H1 (cell line): Measurements from ENCODE around the gene RPS6KA4. TPM values are rescaled to one million over a fixed set of nuclear protein-coding genes. Genes with fewer than 3 reads are reported as not detected.

Experiments
- CTCF ChIA-PET: fragments of 300-600 bp; sonication (Branson Sonifier 250); formaldehyde crosslinking; loops from one replicate; lab custom pipeline; 2021; ENCODE audit not compliant: partially characterized antibody; lab: Charles Lee
- POLR2A ChIA-PET: fragments of 300-600 bp; sonication (Branson Sonifier 250); formaldehyde crosslinking; loops from one replicate; lab custom pipeline; 2021; ENCODE audit warnings: inconsistent platforms; ENCODE audit not compliant: partially characterized antibody; lab: Charles Lee
- DNase-seq, 2 experiments: peaks; one replicate each; pipeline versions ENCODE4 v3.0.0 to v3.0.0-alpha.2; 2010 to 2022; ENCODE audit warnings: low spot score in 2 of 2, low read depth in 1 of 2, mixed read lengths in 1 of 2
- FAIRE-seq: peaks from 2 replicates; lab custom pipeline; 2011; peaks lifted over from hg19 to GRCh38; lab: Jason Lieb, UNC
- H2AFZ ChIP-seq: 2 replicates; pipeline ENCODE4 v1.8.1; 2012; ENCODE audit warnings: low read length, inconsistent platforms
- H2AK5ac ChIP-seq: 2 replicates; pipeline ENCODE4 v1.6.1; 2013; ENCODE audit warnings: low read depth, low read length
- H2BK120ac ChIP-seq: replicated peaks from 2 replicates; pipeline ENCODE3; 2013; ENCODE audit warnings: low read depth, low read length, inconsistent platforms
- H2BK12ac ChIP-seq: 2 replicates; pipeline ENCODE4 v1.6.1; 2013; ENCODE audit warnings: low read depth, low read length
- H2BK15ac ChIP-seq: 2 replicates; pipeline ENCODE4 v1.6.1; 2013; ENCODE audit warnings: low read length
- H2BK20ac ChIP-seq: 2 replicates; pipeline ENCODE4 v1.6.1; 2013; ENCODE audit warnings: low read length
- H2BK5ac ChIP-seq: 2 replicates; pipeline ENCODE4 v1.6.1; 2013; ENCODE audit warnings: low read depth, low read length
- H3K14ac ChIP-seq: 2 replicates; pipeline ENCODE4 v1.6.1; 2013; ENCODE audit warnings: inconsistent platforms; ENCODE audit not compliant: insufficient read length
- H3K18ac ChIP-seq: 2 replicates; pipeline ENCODE4 v1.6.1; 2013; ENCODE audit warnings: low read length; ENCODE audit errors: extremely low read depth
- H3K23ac ChIP-seq: 2 replicates; pipeline ENCODE4 v1.6.1; 2013; ENCODE audit warnings: inconsistent platforms; ENCODE audit not compliant: insufficient read length
- H3K23me2 ChIP-seq: 2 replicates; pipeline ENCODE4 v1.6.1; 2013; ENCODE audit warnings: low read depth, low read length
- H3K27ac ChIP-seq: 2 replicates; pipeline ENCODE4 v1.6.1; 2011; ENCODE audit warnings: low read depth, low read length, inconsistent platforms
- H3K27me3 ChIP-seq, 4 experiments: replicated peaks in 1 of 4; 1 replicate in 1 of 4; 2 replicates in 3 of 4; pipeline versions ENCODE4 v1.6.1 to v1.8.1; 2011 to 2013; ENCODE audit warnings: low read length in 3 of 4, mild to moderate bottlenecking in 3 of 4, inconsistent platforms in 2 of 4, mixed read lengths in 2 of 4, moderate library complexity in 1 of 4; ENCODE audit not compliant: control insufficient read depth in 3 of 4, insufficient read depth in 3 of 4; ENCODE audit errors: extremely low read depth in 1 of 4
- H3K36me3 ChIP-seq, 4 experiments: 2 replicates each; pipeline versions ENCODE4 v1.6.1 to v1.8.1; 2011 to 2013; ENCODE audit warnings: mild to moderate bottlenecking in 4 of 4, low read length in 3 of 4, moderate library complexity in 2 of 4, control low read depth in 1 of 4, inconsistent platforms in 1 of 4; ENCODE audit not compliant: insufficient read depth in 4 of 4, control insufficient read depth in 2 of 4
- H3K4ac ChIP-seq: replicated peaks from 2 replicates; pipeline ENCODE3; 2013; ENCODE audit warnings: low read length, low read depth, mixed read lengths, inconsistent platforms; ENCODE audit not compliant: insufficient read length
- H3K4me1 ChIP-seq, 4 experiments: replicated peaks in 1 of 4; 1 replicate in 1 of 4; 2 replicates in 3 of 4; pipeline versions ENCODE4 v1.6.1 to v1.8.1; 2011 to 2013; ENCODE audit warnings: low read length in 3 of 4, inconsistent platforms in 2 of 4, mixed read lengths in 1 of 4; ENCODE audit not compliant: insufficient read depth in 4 of 4, control insufficient read depth in 3 of 4
- H3K4me2 ChIP-seq, 2 experiments: 2 replicates each; pipeline versions ENCODE4 v1.6.1 to v1.8.1; 2011 to 2013; ENCODE audit warnings: low read depth in 2 of 2, low read length in 2 of 2, control low read depth in 1 of 2, inconsistent platforms in 1 of 2, mild to moderate bottlenecking in 1 of 2; ENCODE audit not compliant: insufficient read depth in 1 of 2
- H3K4me3 ChIP-seq, 4 experiments: fragments of 200-600, 300-600 bp in 1 of 4; sonication (generic), shearing (Covaris generic), sonication (Bioruptor Twin) in 1 of 4; 2 replicates each; pipeline versions ENCODE4 v1.5.1 to v1.8.1; 2011 to 2016; ENCODE audit warnings: low read length in 4 of 4, low read depth in 3 of 4, control low read depth in 2 of 4, inconsistent platforms in 2 of 4, mild to moderate bottlenecking in 2 of 4, mixed read lengths in 1 of 4, moderate library complexity in 1 of 4; ENCODE audit not compliant: insufficient read depth in 2 of 4; ENCODE audit errors: extremely low read depth in 1 of 4
- H3K56ac ChIP-seq: replicated peaks from 2 replicates; pipeline ENCODE3; 2013; ENCODE audit warnings: low read depth, mild to moderate bottlenecking, mixed read lengths, low read length, inconsistent platforms; ENCODE audit not compliant: insufficient read length
- H3K79me1 ChIP-seq: 2 replicates; pipeline ENCODE4 v1.6.1; 2013; ENCODE audit warnings: low read depth, low read length, control low read depth
- H3K79me2 ChIP-seq, 2 experiments: 2 replicates each; pipeline versions ENCODE4 v1.6.1 to v1.8.1; 2012 to 2013; ENCODE audit warnings: low read length in 2 of 2, mild to moderate bottlenecking in 2 of 2, inconsistent platforms in 1 of 2; ENCODE audit not compliant: insufficient read depth in 2 of 2, control insufficient read depth in 1 of 2
- H3K9ac ChIP-seq, 4 experiments: replicated peaks in 1 of 4; 1 replicate in 1 of 4; 2 replicates in 3 of 4; pipeline versions ENCODE4 v1.6.1 to v1.8.1; 2011 to 2013; ENCODE audit warnings: low read depth in 3 of 4, low read length in 3 of 4, control low read depth in 2 of 4, mild to moderate bottlenecking in 2 of 4, moderate library complexity in 2 of 4, inconsistent platforms in 1 of 4; ENCODE audit errors: extremely low read depth in 1 of 4
- H3K9me3 ChIP-seq, 2 experiments: 2 replicates each; pipeline versions ENCODE4 v1.6.1 to v1.8.1; 2012 to 2013; ENCODE audit warnings: mild to moderate bottlenecking in 2 of 2, moderate library complexity in 2 of 2, control low read depth in 1 of 2, inconsistent platforms in 1 of 2, low read depth in 1 of 2, low read length in 1 of 2, mixed read lengths in 1 of 2; ENCODE audit not compliant: insufficient read depth in 2 of 2
- H4K20me1 ChIP-seq, 2 experiments: replicated peaks in 1 of 2; 2 replicates each; pipeline versions ENCODE3 to v1.8.1; 2011 to 2013; ENCODE audit warnings: inconsistent platforms in 2 of 2, low read length in 2 of 2, mild to moderate bottlenecking in 1 of 2; ENCODE audit not compliant: insufficient read depth in 2 of 2, control insufficient read depth in 1 of 2
- H4K5ac ChIP-seq: 2 replicates; pipeline ENCODE4 v1.6.1; 2013; ENCODE audit warnings: low read length, low read depth, mixed read lengths, inconsistent platforms; ENCODE audit not compliant: insufficient read length
- H4K8ac ChIP-seq: 2 replicates; pipeline ENCODE4 v1.8.0; 2013; ENCODE audit warnings: mild to moderate bottlenecking, moderate library complexity, low read length, inconsistent platforms; ENCODE audit not compliant: insufficient read depth; ENCODE audit errors: extremely low read depth
- H4K91ac ChIP-seq: replicated peaks from 2 replicates; pipeline ENCODE3; 2013; ENCODE audit warnings: low read length, mixed read lengths, inconsistent platforms; ENCODE audit not compliant: insufficient read length
- TAF7 ChIP-seq: optimal IDR thresholded peaks from 2 replicates; pipeline ENCODE3; 2011; ENCODE audit warnings: low read depth, mild to moderate bottlenecking, inconsistent platforms, low read length, moderate library complexity, borderline replicate concordance
- WGBS, 2 experiments: shearing (Covaris generic) in 1 of 2; methylation state at CpG; one replicate each; pipeline versions ENCODE4 v1.1.6 to v1.1.7; 2013 to 2015; ENCODE audit warnings: low lambda C conversion rate in 2 of 2, mixed read lengths in 2 of 2, inconsistent platforms in 1 of 2, low coverage in 1 of 2, missing lambda C conversion rate in 1 of 2; ENCODE audit not compliant: insufficient replicate concordance in 2 of 2, insufficient coverage in 1 of 2, insufficient read length in 1 of 2; ENCODE audit errors: extremely low coverage in 1 of 2, missing lambda C conversion rate in 1 of 2; 5-methylcytosine and 5-hydroxymethylcytosine counted together
- polyA plus RNA-seq, 7 experiments: library from polyadenylated mRNA; depleted of rRNA in 3 of 7; stranded (reverse) in 5 of 7; unstranded in 2 of 7; fragments of >200 nt in 5 of 7; fragments of 200-250 nt in 2 of 7; gene quantifications; 1 replicate in 5 of 7; 2 replicates in 1 of 7; 4 replicates in 1 of 7; pipeline versions ENCODE4 v1.2.1 to v1.2.3, GENCODE V29; 2011 to 2013; ENCODE audit warnings: missing spikeins in 2 of 7, mixed read lengths in 2 of 7
- total RNA-seq: library from RNA; stranded (reverse); fragmentation: NEBNext Ultra II Directional; extraction: Animal tissue kit (Norgen Biotek cat#: 25700); gene quantifications from 2 replicates; pipeline ENCODE4 v1.2.1, GENCODE V29; 2021

Gene RPS6KA4
- total and polyA plus RNA-seq, 2 of the 8 experiments (the other 6 are each of a cell fraction or from before 2014, with no cell fraction given), result 8.2 to 12.6 TPM

GRCh38 chr11:64406221-64406946 is 47.4 kb downstream of the RPS6KA4 start:
- CTCF ChIA-PET, result interaction anchor here (0.6 to 4.8 kb wide), 15 partner anchors 10 to 283 kb away, joined by 3 to 36 read pairs (median 4); partner anchors contain the start of gene ESRRA
- peaks cover 0 to 8% (median 2%) of the 10 kb centered on the region in 4 experiments; a peak in 4 of 7 replicates for H3K27me3 ChIP-seq
- no peak for TF ChIP-seq TAF7

More at GRCh38 chr11:64406221-64406946, 47.4 kb downstream of the RPS6KA4 start:
- H3K27ac ChIP-seq, result no peak overlapping the region
- no peak overlapping the region for H4K91ac ChIP-seq
- no peak overlapping the region for H4K5ac ChIP-seq
- 70% methylated on average over 10 of the region's 10 CpGs; no CpG with 5 or more reads in 1 of the 2 experiments for WGBS, 2 experiments
- H3K14ac ChIP-seq, result no peak overlapping the region
- POLR2A ChIA-PET, result interaction anchor here (1.0 to 1.3 kb wide), 4 partner anchors 10 to 22 kb away, joined by 3 to 5 read pairs (median 3); no protein-coding TSS in a partner anchor
- no peak overlapping the region for H2AFZ ChIP-seq
- H3K23ac ChIP-seq, result no peak overlapping the region
- no peak overlapping the region for H3K4ac ChIP-seq
- no peak overlapping the region for H3K4me2 ChIP-seq
- H2BK20ac ChIP-seq, result no peak overlapping the region
- no peak overlapping the region for H2BK12ac ChIP-seq
- no peak overlapping the region for H4K8ac ChIP-seq
- peaks cover 4% of the 10 kb centered on the region; the same call in 1 of the 2 replicates for H3K23me2 ChIP-seq
- FAIRE-seq, result no peak
- no peak overlapping the region for H2BK120ac ChIP-seq
- no peak for DNase-seq
- H3K9me3 ChIP-seq, result no peaks in the 10 kb centered on the region
- no peak overlapping the region for H3K9ac ChIP-seq
- no peak overlapping the region for H3K56ac ChIP-seq
- no peaks in the 10 kb centered on the region for H3K79me2 ChIP-seq
- H3K36me3 ChIP-seq, result no peaks in the 10 kb centered on the region
- no peak overlapping the region for H2BK5ac ChIP-seq
- no peak overlapping the region for H3K4me3 ChIP-seq
- H2AK5ac ChIP-seq, result no peak overlapping the region
- H4K20me1 ChIP-seq, result peaks cover 0 to 2% of the 10 kb centered on the region in 2 experiments
- 0 out of 2 replicates have a peak overlapping the region, but pooled peaks have one; percentile 10 for H2BK15ac ChIP-seq
- H3K4me1 ChIP-seq, result peaks cover 0 to 5% (median 1%) of the 10 kb centered on the region in 4 experiments; a peak in 4 of 7 replicates
- H3K18ac ChIP-seq, result no peak overlapping the region
- H3K79me1 ChIP-seq, result no peaks in the 10 kb centered on the region
